Trophoblast cell (in vitro differentiated cells and primary cell): Measurements from ENCODE around the gene FLT4.
A peak's percentile ranks its signal among the peaks of the same experiment; 100 is the strongest.

ENCODE experiments used
- DNase-seq, 2 donors: peaks; one replicate each; pipeline ENCODE4 v3.0.0-alpha.2; 2016
- H2AFZ ChIP-seq: 2 replicates; pipeline ENCODE4 v1.6.1; 2013; ENCODE audit warnings: low read length, moderate library complexity, mild to moderate bottlenecking; ENCODE audit not compliant: insufficient read depth, poor library complexity
- H2AK5ac ChIP-seq: 2 replicates; pipeline ENCODE4 v1.6.1; 2013; ENCODE audit warnings: mild to moderate bottlenecking, low read length
- H2BK120ac ChIP-seq: 2 replicates; pipeline ENCODE4 v1.6.1; 2013; ENCODE audit warnings: low read length, mild to moderate bottlenecking, moderate library complexity; ENCODE audit not compliant: insufficient read depth, poor library complexity
- H2BK12ac ChIP-seq: 2 replicates; pipeline ENCODE4 v1.6.1; 2013; ENCODE audit warnings: mild to moderate bottlenecking, low read length, moderate library complexity
- H2BK5ac ChIP-seq: 2 replicates; pipeline ENCODE4 v1.6.1; 2013; ENCODE audit warnings: low read length, low read depth, moderate library complexity, mild to moderate bottlenecking; ENCODE audit not compliant: poor library complexity
- H3K14ac ChIP-seq: 2 replicates; pipeline ENCODE4 v1.6.1; 2013; ENCODE audit warnings: mild to moderate bottlenecking, low read length
- H3K18ac ChIP-seq: 2 replicates; pipeline ENCODE4 v1.6.1; 2013; ENCODE audit warnings: mild to moderate bottlenecking, low read length
- H3K23ac ChIP-seq: 2 replicates; pipeline ENCODE4 v1.6.1; 2013; ENCODE audit warnings: low read length
- H3K27ac ChIP-seq: 2 replicates; pipeline ENCODE4 v1.5.1; 2013; ENCODE audit warnings: low read depth, mild to moderate bottlenecking, inconsistent platforms, low read length, moderate library complexity
- H3K27me3 ChIP-seq: 2 replicates; pipeline ENCODE4 v1.6.1; 2013; ENCODE audit warnings: inconsistent platforms, mild to moderate bottlenecking, low read length, moderate library complexity; ENCODE audit not compliant: insufficient read depth
- H3K36me3 ChIP-seq, 2 experiments: 1 replicate in 1 of 2; 2 replicates in 1 of 2; pipeline ENCODE4 v1.6.1; 2013; ENCODE audit warnings: low read length in 2 of 2, mild to moderate bottlenecking in 2 of 2, moderate library complexity in 1 of 2; ENCODE audit not compliant: insufficient read depth in 2 of 2, control insufficient read depth in 1 of 2
- H3K4ac ChIP-seq: 2 replicates; pipeline ENCODE4 v1.6.1; 2013; ENCODE audit warnings: low read depth, mild to moderate bottlenecking, low read length, moderate library complexity
- H3K4me1 ChIP-seq, 2 experiments: 1 replicate in 1 of 2; 2 replicates in 1 of 2; pipeline ENCODE4 v1.6.1; 2013; ENCODE audit warnings: low read length in 2 of 2, mild to moderate bottlenecking in 2 of 2, moderate library complexity in 1 of 2; ENCODE audit not compliant: insufficient read depth in 2 of 2, control insufficient read depth in 1 of 2
- H3K4me2 ChIP-seq: 2 replicates; pipeline ENCODE4 v1.6.1; 2013; ENCODE audit warnings: inconsistent platforms, mild to moderate bottlenecking, low read length, moderate library complexity
- H3K4me3 ChIP-seq: 2 replicates; pipeline ENCODE4 v1.5.1; 2013; ENCODE audit warnings: mild to moderate bottlenecking, low read depth, low read length, inconsistent platforms
- H3K79me1 ChIP-seq: one replicate; pipeline ENCODE4 v1.6.1; 2013; ENCODE audit warnings: low read length
- H3K79me2 ChIP-seq: 2 replicates; pipeline ENCODE4 v1.6.1; 2013; ENCODE audit warnings: low read length, mild to moderate bottlenecking; ENCODE audit not compliant: control insufficient read depth, insufficient read depth, poor library complexity
- H3K9ac ChIP-seq: 2 replicates; pipeline ENCODE4 v1.6.1; 2013; ENCODE audit warnings: mild to moderate bottlenecking, low read length
- H3K9me3 ChIP-seq: 2 replicates; pipeline ENCODE4 v1.6.1; 2013; ENCODE audit warnings: low read depth, mild to moderate bottlenecking, control low read depth, inconsistent platforms, low read length; ENCODE audit not compliant: insufficient read depth
- H4K12ac ChIP-seq: 2 replicates; pipeline ENCODE4 v1.6.1; 2013; ENCODE audit warnings: low read depth, mild to moderate bottlenecking, low read length, moderate library complexity
- H4K8ac ChIP-seq: 2 replicates; pipeline ENCODE4 v1.6.1; 2013; ENCODE audit warnings: low read depth, mild to moderate bottlenecking, low read length, moderate library complexity
- H4K91ac ChIP-seq: one replicate; pipeline ENCODE4 v1.6.1; 2013; ENCODE audit warnings: low read depth, mild to moderate bottlenecking, low read length, moderate library complexity
- WGBS: extraction: QIAGEN DNeasy Blood & Tissue Kit; methylation state at CpG from one replicate; pipeline ENCODE4 v1.1.7; 2013; ENCODE audit warnings: missing lambda C conversion rate; ENCODE audit not compliant: insufficient read length, insufficient coverage; ENCODE audit errors: extremely low coverage; 5-methylcytosine and 5-hydroxymethylcytosine counted together

The FLT4 gene

DNA sequence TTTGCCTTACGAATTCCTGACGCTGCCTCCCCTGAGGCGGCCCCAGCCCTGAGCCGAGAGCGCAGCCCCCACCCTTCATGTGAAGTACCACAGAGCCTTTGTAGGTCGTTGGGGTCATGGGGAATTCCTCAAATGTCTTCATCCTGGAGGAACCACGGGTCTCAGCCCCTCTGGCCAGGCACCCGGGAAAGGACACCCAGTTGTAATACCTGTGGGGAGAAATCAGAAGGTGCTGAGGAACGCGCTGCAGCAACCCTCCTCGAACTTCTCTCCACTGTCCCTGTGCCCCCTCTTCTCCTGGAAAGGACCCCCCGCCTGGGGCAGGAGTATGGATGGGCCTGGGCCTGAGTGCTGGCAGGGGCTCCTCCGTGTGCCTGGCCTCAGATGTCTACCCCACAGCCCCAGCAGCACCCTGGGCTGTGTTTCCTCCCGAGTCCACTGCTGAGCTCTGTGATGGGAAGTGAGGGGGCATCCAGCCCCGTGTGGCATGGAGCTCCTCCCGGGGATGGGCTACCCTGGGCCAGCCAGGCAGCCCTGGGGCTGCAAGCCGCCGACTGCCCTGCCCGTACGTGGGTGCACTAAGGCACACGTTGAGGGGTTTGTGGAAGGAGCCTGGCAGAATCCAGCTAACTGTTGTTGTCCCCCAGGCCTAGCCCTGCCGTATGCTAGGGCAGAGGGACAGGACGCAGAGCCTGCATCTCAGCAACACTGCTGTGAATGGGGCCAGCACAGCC, 39.4 kb downstream of the FLT4 start:
- no peaks in the 10 kb centered on the region for H3K27me3 ChIP-seq
- no peak overlapping the region for H3K23ac ChIP-seq
- H3K18ac ChIP-seq = no peak overlapping the region
- no peaks in the 10 kb centered on the region for H3K9me3 ChIP-seq
- no peak overlapping the region for H2AFZ ChIP-seq
- H2BK12ac ChIP-seq = no peak overlapping the region
- no peak overlapping the region for H3K27ac ChIP-seq
- no peaks in the 10 kb centered on the region for H3K79me1 ChIP-seq
- no peak for DNase-seq
- no peaks in the 10 kb centered on the region for H3K36me3 ChIP-seq
- H4K12ac ChIP-seq = no peak overlapping the region
- no peak overlapping the region for H2AK5ac ChIP-seq
- H3K9ac ChIP-seq = no peak overlapping the region
- H3K79me2 ChIP-seq = no peaks in the 10 kb centered on the region
- no peaks in the 10 kb centered on the region for H3K4me1 ChIP-seq
- no peak overlapping the region for H3K4me3 ChIP-seq
- H3K4me2 ChIP-seq = no peak overlapping the region
- H4K91ac ChIP-seq = no peak overlapping the region
- H3K4ac ChIP-seq = no peak overlapping the region
- no peak overlapping the region for H3K14ac ChIP-seq
- H4K8ac ChIP-seq = no peak overlapping the region
- H2BK5ac ChIP-seq = no peak overlapping the region
- no peak overlapping the region for H2BK120ac ChIP-seq
- no CpG with 5 or more reads among the region's 23 CpGs for WGBS

DNA sequence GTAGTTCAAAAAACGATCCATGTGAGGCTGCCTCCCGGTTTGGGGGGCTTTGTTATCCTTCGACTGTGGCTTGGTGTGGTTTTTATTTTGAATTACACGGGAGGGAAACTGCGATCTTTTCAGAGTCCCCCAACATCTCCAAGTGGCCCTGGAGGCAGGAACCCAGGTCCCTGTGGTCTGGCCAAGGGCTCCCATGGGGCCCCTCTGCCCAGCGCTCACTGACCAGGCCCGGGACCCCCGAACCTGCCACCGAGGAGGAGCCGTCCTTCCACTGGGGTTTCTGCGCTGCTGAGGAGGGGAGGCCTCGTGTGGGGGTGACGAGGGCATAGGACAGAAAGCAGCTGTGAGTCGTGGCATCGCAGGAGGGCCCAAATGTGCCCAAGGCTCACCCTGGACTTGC, 40.0 kb downstream of the FLT4 start:
- no peak overlapping the region for H2BK12ac ChIP-seq
- H3K23ac ChIP-seq = no peak overlapping the region
- no peak overlapping the region for H4K8ac ChIP-seq
- H3K36me3 ChIP-seq = no peaks in the 10 kb centered on the region
- no peak overlapping the region for H2AFZ ChIP-seq
- H2BK5ac ChIP-seq = no peak overlapping the region
- no peak overlapping the region for H4K12ac ChIP-seq
- H3K27me3 ChIP-seq = no peaks in the 10 kb centered on the region
- no peak overlapping the region for H3K4me3 ChIP-seq
- H3K9me3 ChIP-seq = no peaks in the 10 kb centered on the region
- H3K4ac ChIP-seq = no peak overlapping the region
- H2BK120ac ChIP-seq = no peak overlapping the region
- H3K4me2 ChIP-seq = no peak overlapping the region
- H2AK5ac ChIP-seq = no peak overlapping the region
- no CpG with 5 or more reads among the region's 15 CpGs for WGBS
- no peaks in the 10 kb centered on the region for H3K79me2 ChIP-seq
- H4K91ac ChIP-seq = no peak overlapping the region
- H3K27ac ChIP-seq = no peak overlapping the region
- no peak overlapping the region for H3K9ac ChIP-seq
- H3K4me1 ChIP-seq = no peaks in the 10 kb centered on the region
- no peaks in the 10 kb centered on the region for H3K79me1 ChIP-seq
- no peak for DNase-seq
- H3K18ac ChIP-seq = no peak overlapping the region
- no peak overlapping the region for H3K14ac ChIP-seq

DNA sequence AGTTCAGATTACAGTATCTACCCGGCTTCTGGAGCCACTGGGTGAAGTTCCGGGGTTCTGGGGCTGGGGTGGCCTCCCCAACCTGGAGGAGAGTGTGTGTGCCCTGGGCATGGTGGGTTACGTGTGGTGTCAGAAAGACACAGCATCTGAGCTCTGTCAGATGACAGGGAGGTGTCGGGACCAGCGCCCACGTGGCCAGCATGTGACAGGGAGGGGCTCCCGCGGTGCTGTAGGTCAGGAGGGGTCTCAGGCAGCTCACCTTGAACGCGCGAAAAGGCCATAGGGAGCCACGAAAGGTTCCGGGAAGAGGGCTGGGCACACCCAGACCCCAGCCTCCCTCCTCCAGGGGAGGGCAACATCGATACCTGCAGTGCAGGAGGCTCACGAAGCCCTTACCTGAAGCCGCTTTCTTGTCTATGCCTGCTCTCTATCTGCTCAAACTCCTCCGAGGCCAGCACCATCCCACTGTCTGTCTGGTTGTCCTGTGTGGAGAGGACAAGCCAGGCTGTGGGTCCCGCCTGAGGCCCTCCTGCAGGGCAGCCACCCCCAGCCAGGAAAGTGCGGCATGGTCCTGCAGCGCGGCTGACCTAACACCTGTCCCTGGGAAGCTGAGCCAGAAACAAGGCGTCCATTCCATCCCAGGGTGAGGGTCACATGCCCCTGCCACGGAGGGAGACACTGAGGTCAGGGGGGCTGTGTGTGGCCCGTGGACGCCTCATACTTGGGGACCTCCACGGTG, 40.7 kb downstream of the FLT4 start:
- Histone ChIP-seq H3K79me1 (no peaks in the 10 kb centered on the region), H3K4me1 (no peaks in the 10 kb centered on the region), H3K36me3 (no peaks in the 10 kb centered on the region), H2BK12ac (peak overlapping the region; percentile 20), H3K4ac (no peak overlapping the region), H4K8ac (no peak overlapping the region), H3K4me3 (peak overlapping the region; percentile 1), H4K91ac (no peak overlapping the region), H2AFZ (no peak overlapping the region), H2BK5ac (no peak overlapping the region), H2BK120ac (no peak overlapping the region), H3K9ac (no peak overlapping the region), H3K27ac (no peak overlapping the region), H3K18ac (no peak overlapping the region), H3K27me3 (no peaks in the 10 kb centered on the region), H3K9me3 (no peaks in the 10 kb centered on the region), H3K79me2 (no peaks in the 10 kb centered on the region), H4K12ac (no peak overlapping the region), H3K14ac (no peak overlapping the region), H2AK5ac (no peak overlapping the region), H3K23ac (no peak overlapping the region), H3K4me2 (no peak overlapping the region)
- no peak for DNase-seq
- no CpG with 5 or more reads among the region's 26 CpGs for WGBS

DNA sequence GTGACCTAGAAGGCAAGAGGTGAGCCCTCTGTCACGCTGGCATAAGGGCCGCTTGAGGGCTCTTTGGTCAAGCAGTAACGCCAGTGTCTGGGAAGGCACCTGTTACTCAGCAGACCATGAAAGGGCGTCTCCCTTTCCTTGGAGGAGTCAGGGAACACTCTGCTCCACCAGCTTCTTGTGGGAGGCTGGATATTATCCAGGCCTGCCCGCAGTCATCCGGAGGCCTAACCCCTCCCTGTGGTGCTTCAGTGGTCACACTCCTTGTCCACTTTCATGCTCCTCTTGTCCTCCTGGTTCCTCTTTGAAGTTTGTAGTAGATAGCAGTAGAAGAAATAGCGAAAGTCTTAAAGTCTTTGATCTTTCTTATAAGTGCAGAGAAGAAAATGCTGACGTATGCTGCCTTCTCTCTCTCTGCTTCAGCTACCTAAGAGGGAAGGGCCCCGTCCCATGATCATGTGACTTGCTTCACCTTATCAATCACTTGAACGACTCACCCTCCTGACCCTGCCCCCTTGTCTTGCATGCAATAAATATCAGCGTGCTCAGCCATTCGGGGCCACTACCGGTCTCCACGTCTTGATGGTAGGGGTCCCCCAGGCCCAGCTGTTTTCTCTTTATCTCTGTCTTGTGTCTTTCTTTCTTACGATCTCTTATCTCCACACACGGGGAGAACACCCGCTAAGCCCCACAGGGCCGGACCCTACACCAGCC, 41.4 kb downstream of the FLT4 start:
- Histone ChIP-seq H3K4me2 (no peak overlapping the region), H2BK12ac (no peak overlapping the region), H3K27ac (no peak overlapping the region), H4K91ac (no peak overlapping the region), H2BK5ac (no peak overlapping the region), H3K23ac (no peak overlapping the region), H3K14ac (no peak overlapping the region), H3K79me2 (no peaks in the 10 kb centered on the region), H3K4me3 (no peak overlapping the region), H3K9me3 (no peaks in the 10 kb centered on the region), H4K8ac (no peak overlapping the region), H2AFZ (no peak overlapping the region), H3K36me3 (no peaks in the 10 kb centered on the region), H3K4me1 (no peaks in the 10 kb centered on the region), H3K4ac (no peak overlapping the region), H2BK120ac (no peak overlapping the region), H3K9ac (no peak overlapping the region), H3K18ac (no peak overlapping the region), H3K27me3 (no peaks in the 10 kb centered on the region), H2AK5ac (no peak overlapping the region), H4K12ac (no peak overlapping the region), H3K79me1 (no peaks in the 10 kb centered on the region)
- no CpG with 5 or more reads among the region's 18 CpGs for WGBS
- DNase-seq = no peak
